ENCODE measurements around the gene MBNL1. TPM values are rescaled to one million over a fixed set of nuclear protein-coding genes. Genes with fewer than 3 reads are reported as not detected.

MBNL1 gene
- total RNA-seq, 1 donor, result 545 TPM

DNA sequence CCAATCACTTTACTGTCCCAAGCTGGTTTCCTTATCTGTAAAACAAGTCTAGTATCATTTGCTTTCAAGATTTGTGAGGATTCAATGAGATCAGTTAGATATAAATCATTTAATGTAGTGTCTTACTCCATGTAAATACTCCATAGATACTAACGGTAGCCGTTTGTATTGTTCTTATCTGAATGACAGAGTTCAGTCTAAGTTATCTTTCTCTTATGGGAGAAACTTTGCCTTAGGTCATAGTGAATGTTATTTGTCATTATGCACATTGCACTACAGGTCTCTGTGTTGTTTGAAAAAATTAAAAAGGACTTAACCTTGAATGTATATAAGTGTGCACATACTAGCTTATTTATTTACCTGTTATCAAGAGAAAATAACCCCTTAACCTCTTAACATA lies 44.7 kb downstream of the MBNL1 start:
- no peak overlapping the region for H2AFZ ChIP-seq (ENCODE audit: low read length)
- no peak for DNase-seq (ENCODE audit: insufficient read length, low spot score, missing footprints)
- no peak overlapping the region for H3K4me3 ChIP-seq (ENCODE audit: insufficient read depth, low read length)
- H3K4me1 ChIP-seq (ENCODE audit: insufficient read depth, low read length), result peaks cover 48% of the 10 kb centered on the region
- no peaks in the 10 kb centered on the region for H3K9me3 ChIP-seq (ENCODE audit: low read depth, low read length)
- TF ChIP-seq, protein P1, sequence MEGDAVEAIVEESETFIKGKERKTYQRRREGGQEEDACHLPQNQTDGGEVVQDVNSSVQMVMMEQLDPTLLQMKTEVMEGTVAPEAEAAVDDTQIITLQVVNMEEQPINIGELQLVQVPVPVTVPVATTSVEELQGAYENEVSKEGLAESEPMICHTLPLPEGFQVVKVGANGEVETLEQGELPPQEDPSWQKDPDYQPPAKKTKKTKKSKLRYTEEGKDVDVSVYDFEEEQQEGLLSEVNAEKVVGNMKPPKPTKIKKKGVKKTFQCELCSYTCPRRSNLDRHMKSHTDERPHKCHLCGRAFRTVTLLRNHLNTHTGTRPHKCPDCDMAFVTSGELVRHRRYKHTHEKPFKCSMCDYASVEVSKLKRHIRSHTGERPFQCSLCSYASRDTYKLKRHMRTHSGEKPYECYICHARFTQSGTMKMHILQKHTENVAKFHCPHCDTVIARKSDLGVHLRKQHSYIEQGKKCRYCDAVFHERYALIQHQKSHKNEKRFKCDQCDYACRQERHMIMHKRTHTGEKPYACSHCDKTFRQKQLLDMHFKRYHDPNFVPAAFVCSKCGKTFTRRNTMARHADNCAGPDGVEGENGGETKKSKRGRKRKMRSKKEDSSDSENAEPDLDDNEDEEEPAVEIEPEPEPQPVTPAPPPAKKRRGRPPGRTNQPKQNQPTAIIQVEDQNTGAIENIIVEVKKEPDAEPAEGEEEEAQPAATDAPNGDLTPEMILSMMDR (IDR thresholded peaks at IDR 0.05; ENCODE audit: extremely low read depth, low read depth, low read length), result no peak
- no peak overlapping the region for H3K27ac ChIP-seq (ENCODE audit: low read depth, low read length)
- no peak overlapping the region for H3K4me2 ChIP-seq (ENCODE audit: insufficient read depth, low read length)
- no peaks in the 10 kb centered on the region for H3K27me3 ChIP-seq (ENCODE audit: insufficient read depth, low read length)
- H3K36me3 ChIP-seq (ENCODE audit: insufficient read depth, low read length), result peaks cover 11% of the 10 kb centered on the region
- H4K20me1 ChIP-seq (ENCODE audit: insufficient read depth, low read length), result peaks cover 33% of the 10 kb centered on the region
- peaks cover 92% of the 10 kb centered on the region for H3K79me2 ChIP-seq (ENCODE audit: insufficient read depth, low read length)

- H3K79me2 ChIP-seq (ENCODE audit: insufficient read depth, low read length), result peaks cover 92% of the 10 kb centered on the region
- H3K4me3 ChIP-seq (ENCODE audit: insufficient read depth, low read length), result no peak overlapping the region
- no peak for DNase-seq (ENCODE audit: insufficient read length, low spot score, missing footprints)
- TF ChIP-seq, protein P1 (IDR thresholded peaks at IDR 0.05; ENCODE audit: extremely low read depth, low read depth, low read length), result no peak
- no peaks in the 10 kb centered on the region for H3K9me3 ChIP-seq (ENCODE audit: low read depth, low read length)
- H3K4me2 ChIP-seq (ENCODE audit: insufficient read depth, low read length), result no peak overlapping the region
- H3K27ac ChIP-seq (ENCODE audit: low read depth, low read length), result no peak overlapping the region
- H3K27me3 ChIP-seq (ENCODE audit: insufficient read depth, low read length), result no peaks in the 10 kb centered on the region
- H3K4me1 ChIP-seq (ENCODE audit: insufficient read depth, low read length), result peaks cover 48% of the 10 kb centered on the region
- peaks cover 8% of the 10 kb centered on the region for H3K36me3 ChIP-seq (ENCODE audit: insufficient read depth, low read length)
- peaks cover 30% of the 10 kb centered on the region for H4K20me1 ChIP-seq (ENCODE audit: insufficient read depth, low read length)
- H2AFZ ChIP-seq (ENCODE audit: low read length), result no peak overlapping the region
These were observed 45.2 kb downstream of the MBNL1 start for GRCh38 chr3:152313914-152314313.

DNA sequence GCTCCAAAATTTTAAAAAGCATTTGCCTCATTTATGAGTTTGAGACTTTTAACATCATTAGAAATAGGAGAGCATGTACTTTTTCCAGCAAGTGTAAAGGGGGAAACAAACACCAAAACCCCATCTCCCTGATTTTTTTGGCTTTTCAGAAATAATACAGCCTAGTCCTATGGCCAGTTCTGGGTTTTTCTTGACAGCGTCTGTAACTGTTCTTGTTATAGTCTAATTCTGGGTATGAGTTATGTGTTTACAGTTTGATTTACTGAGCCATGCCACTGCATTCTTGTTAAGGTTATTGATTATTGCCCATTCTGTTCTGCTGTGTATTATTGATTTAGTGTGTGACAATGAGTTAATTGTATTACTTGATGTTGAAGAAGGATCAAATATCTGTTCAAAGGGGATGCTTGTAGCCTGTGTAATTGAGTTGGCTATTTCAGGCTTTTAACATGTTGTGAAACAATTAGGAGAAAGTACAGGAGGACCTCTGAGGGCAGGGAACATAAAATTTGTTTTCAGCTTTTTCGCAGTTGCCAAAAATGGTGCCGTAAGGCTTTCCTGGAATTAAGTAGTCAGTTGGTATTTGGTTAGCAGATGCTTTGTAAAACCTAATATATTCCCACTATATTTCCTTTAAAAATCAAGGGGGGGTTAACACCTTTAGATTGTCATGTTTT lies 46.1 kb downstream of the MBNL1 start:
- peaks cover 44% of the 10 kb centered on the region for H3K4me1 ChIP-seq (ENCODE audit: insufficient read depth, low read length)
- no peak overlapping the region for H3K4me3 ChIP-seq (ENCODE audit: insufficient read depth, low read length)
- TF ChIP-seq, protein P1 (IDR thresholded peaks at IDR 0.05; ENCODE audit: extremely low read depth, low read depth, low read length), result no peak
- peaks cover 91% of the 10 kb centered on the region for H3K79me2 ChIP-seq (ENCODE audit: insufficient read depth, low read length)
- peak overlapping the region; percentile 87 for H3K27ac ChIP-seq (ENCODE audit: low read depth, low read length)
- no peaks in the 10 kb centered on the region for H3K9me3 ChIP-seq (ENCODE audit: low read depth, low read length)
- no peak overlapping the region for H3K4me2 ChIP-seq (ENCODE audit: insufficient read depth, low read length)
- H3K36me3 ChIP-seq (ENCODE audit: insufficient read depth, low read length), result peaks cover 8% of the 10 kb centered on the region
- DNase-seq (ENCODE audit: insufficient read length, low spot score, missing footprints), result no peak
- peaks cover 31% of the 10 kb centered on the region for H4K20me1 ChIP-seq (ENCODE audit: insufficient read depth, low read length)
- no peak overlapping the region for H2AFZ ChIP-seq (ENCODE audit: low read length)
- H3K27me3 ChIP-seq (ENCODE audit: insufficient read depth, low read length), result no peaks in the 10 kb centered on the region

DNA sequence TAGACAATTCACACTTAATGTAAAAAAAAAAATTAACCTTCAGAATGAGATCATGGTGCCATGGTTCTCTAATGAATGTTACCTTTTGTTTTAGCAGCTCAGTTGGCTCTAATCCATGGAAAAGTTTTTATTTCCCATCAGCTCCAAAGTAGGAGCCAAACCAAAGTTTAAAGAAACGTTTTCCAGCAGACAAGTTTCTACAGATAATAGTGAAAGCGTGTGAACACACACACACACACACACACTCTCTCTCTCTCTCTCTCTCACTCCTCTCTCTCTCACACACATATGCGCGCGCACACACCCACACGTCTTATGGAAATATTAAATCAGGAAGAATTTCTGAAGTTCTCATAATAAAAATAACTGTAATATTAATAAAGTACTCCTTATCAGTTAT lies 46.9 kb downstream of the MBNL1 start:
- H3K27me3 ChIP-seq (ENCODE audit: insufficient read depth, low read length), result no peaks in the 10 kb centered on the region
- no peak for DNase-seq (ENCODE audit: insufficient read length, low spot score, missing footprints)
- no peak overlapping the region for H3K4me3 ChIP-seq (ENCODE audit: insufficient read depth, low read length)
- no peaks in the 10 kb centered on the region for H3K9me3 ChIP-seq (ENCODE audit: low read depth, low read length)
- peaks cover 8% of the 10 kb centered on the region for H3K36me3 ChIP-seq (ENCODE audit: insufficient read depth, low read length)
- no peak overlapping the region for H2AFZ ChIP-seq (ENCODE audit: low read length)
- H3K4me2 ChIP-seq (ENCODE audit: insufficient read depth, low read length), result no peak overlapping the region
- H3K27ac ChIP-seq (ENCODE audit: low read depth, low read length), result peak overlapping the region; percentile 87
- peaks cover 91% of the 10 kb centered on the region for H3K79me2 ChIP-seq (ENCODE audit: insufficient read depth, low read length)
- H3K4me1 ChIP-seq (ENCODE audit: insufficient read depth, low read length), result peaks cover 51% of the 10 kb centered on the region
- TF ChIP-seq, protein P1 (IDR thresholded peaks at IDR 0.05; ENCODE audit: extremely low read depth, low read depth, low read length), result no peak
- peaks cover 36% of the 10 kb centered on the region for H4K20me1 ChIP-seq (ENCODE audit: insufficient read depth, low read length)
